ENCODE results near the gene RPH3AL. TPM values are rescaled to one million over a fixed set of nuclear protein-coding genes. Genes with fewer than 3 reads are reported as not detected.
"Not testable (repeated sequence)": the region's sequence is repeated elsewhere in the genome, so short reads cannot be mapped to it uniquely, and the experiment has no call there.

The RPH3AL gene
- total and polyA plus RNA-seq, 10 of the 15 experiments (the other 5 are each of a cell fraction or from before 2014, with no cell fraction given): 0.04 to 1.2 (median 0.47) TPM; not detected in 2

GRCh38 chr17:371583-371982, 19.0 kb upstream of the RPH3AL start (continued):
- TF ChIP-seq BRCA1 (IDR thresholded peaks at IDR 0.05; ENCODE audit: low read depth, low read length): no peak
- TF ChIP-seq POU2F2 (IDR thresholded peaks at IDR 0.05; ENCODE audit: borderline replicate concordance, low read depth, low read length): no peak
- no peak for TF ChIP-seq RELB (IDR thresholded peaks at IDR 0.05; ENCODE audit: low read depth)
- TF ChIP-seq MYB (IDR thresholded peaks at IDR 0.05; ENCODE audit: borderline replicate concordance, low read depth, low read length): no peak

- RAD21 ChIA-PET (ENCODE audit: unreplicated experiment); H2AFZ ChIP-seq (ENCODE audit: control insufficient read depth, low read depth, low read length); H3K4me2 ChIP-seq (ENCODE audit: control insufficient read depth, insufficient read depth); BruUV-seq (replicated peaks); ATAC-seq; H3K36me3 ChIP-seq (ENCODE audit: control insufficient read depth in 2 of 2, insufficient read depth in 2 of 2, low read length in 1 of 2); intact Hi-C loops (cut with micrococcal nuclease; ENCODE audit: unreplicated experiment); H3K9ac ChIP-seq (ENCODE audit: control insufficient read depth, insufficient read depth, low read length); H3K27ac ChIP-seq (ENCODE audit: control insufficient read depth, insufficient read depth); in situ Hi-C loops (cut with MboI); FAIRE-seq; CTCF ChIA-PET; H4K20me1 ChIP-seq (ENCODE audit: control insufficient read depth, insufficient read depth); H3K79me2 ChIP-seq (ENCODE audit: control insufficient read depth, insufficient read depth, low read length); DNase-seq (ENCODE audit: low read depth, low spot score); POLR2A ChIA-PET; SMC1A ChIA-PET (ENCODE audit: uncharacterized antibody, unreplicated experiment); H3K4me1 ChIP-seq (ENCODE audit: control insufficient read depth, insufficient read depth, low read length); H3K27me3 ChIP-seq (replicated peaks in 1 of 2; ENCODE audit: control insufficient read depth in 2 of 2, insufficient read depth in 2 of 2, low read length in 1 of 2); H3K4me3 ChIP-seq; H3K9me3 ChIP-seq (replicated peaks; ENCODE audit: control insufficient read depth, insufficient read depth, low read length): not testable (repeated sequence)
- 79% methylated on average over 17 of the region's 17 CpGs for WGBS (ENCODE audit: insufficient coverage, insufficient replicate concordance, low lambda C conversion rate, missing lambda C conversion rate)
Observed at GRCh38 chr17:367656-368055, 15.0 kb upstream of the RPH3AL start.
